Measurements from ENCODE around the gene HHIPL1.

The HHIPL1 gene

GRCh38 chr14:99683619-99684409, 38.9 kb downstream of the HHIPL1 start, which contains the start of gene CYP46A1:
Gene CYP46A1 (plus strand): TSS chr14:99684298. CDS start chr14:99684418, 120 bp downstream.
- peak within 1 kb of the TSS; percentile 93 for H3K4me3 ChIP-seq (ENCODE audit: low read depth, low read length)
- in situ Hi-C loops (cut with HindIII; ENCODE audit: low sequenced_read_pairs), result no loop called here
- DNase-seq (ENCODE audit: low read depth), result peak; percentile 98
- TF ChIP-seq, protein P1, sequence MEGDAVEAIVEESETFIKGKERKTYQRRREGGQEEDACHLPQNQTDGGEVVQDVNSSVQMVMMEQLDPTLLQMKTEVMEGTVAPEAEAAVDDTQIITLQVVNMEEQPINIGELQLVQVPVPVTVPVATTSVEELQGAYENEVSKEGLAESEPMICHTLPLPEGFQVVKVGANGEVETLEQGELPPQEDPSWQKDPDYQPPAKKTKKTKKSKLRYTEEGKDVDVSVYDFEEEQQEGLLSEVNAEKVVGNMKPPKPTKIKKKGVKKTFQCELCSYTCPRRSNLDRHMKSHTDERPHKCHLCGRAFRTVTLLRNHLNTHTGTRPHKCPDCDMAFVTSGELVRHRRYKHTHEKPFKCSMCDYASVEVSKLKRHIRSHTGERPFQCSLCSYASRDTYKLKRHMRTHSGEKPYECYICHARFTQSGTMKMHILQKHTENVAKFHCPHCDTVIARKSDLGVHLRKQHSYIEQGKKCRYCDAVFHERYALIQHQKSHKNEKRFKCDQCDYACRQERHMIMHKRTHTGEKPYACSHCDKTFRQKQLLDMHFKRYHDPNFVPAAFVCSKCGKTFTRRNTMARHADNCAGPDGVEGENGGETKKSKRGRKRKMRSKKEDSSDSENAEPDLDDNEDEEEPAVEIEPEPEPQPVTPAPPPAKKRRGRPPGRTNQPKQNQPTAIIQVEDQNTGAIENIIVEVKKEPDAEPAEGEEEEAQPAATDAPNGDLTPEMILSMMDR (IDR thresholded peaks at IDR 0.05; ENCODE audit: low read depth, low read length, missing control alignments), result no peak

GRCh38 chr14:99684410-99684934, 39.5 kb downstream of the HHIPL1 start:
- no peak for DNase-seq (ENCODE audit: low read depth)
- peak overlapping the region; percentile 46 for H3K4me3 ChIP-seq (ENCODE audit: low read depth, low read length)
- in situ Hi-C loops (cut with HindIII; ENCODE audit: low sequenced_read_pairs), result no loop called here
- TF ChIP-seq, protein P1 (IDR thresholded peaks at IDR 0.05; ENCODE audit: low read depth, low read length, missing control alignments), result no peak

DNA sequence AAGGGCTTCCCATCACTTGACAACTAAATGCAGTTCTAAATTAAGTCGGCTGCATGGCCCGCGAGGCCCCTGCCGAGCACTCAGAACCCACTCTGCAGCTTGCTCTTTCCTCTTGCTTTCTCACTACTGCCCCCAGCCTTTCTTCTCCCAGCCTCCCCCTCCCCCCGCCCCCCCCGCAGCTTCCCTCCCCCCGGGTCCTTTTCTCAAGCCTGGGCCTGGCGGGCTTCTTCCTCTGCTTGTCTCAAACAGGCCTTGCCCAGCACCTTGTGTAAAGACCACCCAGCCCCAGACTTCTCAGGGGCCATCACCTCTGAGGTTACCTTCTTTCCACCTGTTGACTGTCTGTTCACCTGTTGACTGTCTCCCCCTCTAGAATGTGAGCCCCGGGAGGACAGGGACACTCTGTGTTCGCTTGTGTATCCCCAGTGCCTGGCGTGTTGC, 40.2 kb downstream of the HHIPL1 start:
- TF ChIP-seq, protein P1 (IDR thresholded peaks at IDR 0.05; ENCODE audit: low read depth, low read length, missing control alignments), result no peak
- H3K4me3 ChIP-seq (ENCODE audit: low read depth, low read length), result no peak overlapping the region
- in situ Hi-C loops (cut with HindIII; ENCODE audit: low sequenced_read_pairs), result loop anchor here (5.0 kb wide), 1 partner anchor 37 kb away; no protein-coding TSS in a partner anchor
- DNase-seq (ENCODE audit: low read depth), result no peak

DNA sequence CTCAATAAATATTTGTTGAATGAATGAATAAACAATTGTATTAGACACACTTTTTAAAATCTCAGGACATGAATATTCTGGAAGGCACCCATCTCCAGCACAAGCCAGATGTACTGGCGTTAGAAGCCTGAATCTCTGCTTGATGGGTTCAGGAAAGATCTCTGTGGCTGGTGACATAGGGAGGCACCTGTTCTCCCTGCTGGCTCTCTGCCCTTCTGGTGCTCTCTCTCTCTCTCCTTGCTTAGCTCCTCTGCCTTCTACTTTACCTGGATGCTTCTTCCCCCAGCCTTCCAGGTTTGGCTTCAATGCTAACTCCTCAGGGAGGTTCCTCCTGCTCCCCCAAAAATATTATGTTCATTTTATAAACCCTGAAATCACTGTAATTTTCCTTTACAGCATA, 40.7 kb downstream of the HHIPL1 start:
- DNase-seq (ENCODE audit: low read depth), result no peak
- in situ Hi-C loops (cut with HindIII; ENCODE audit: low sequenced_read_pairs), result loop anchor here (5.0 kb wide), 1 partner anchor 37 kb away; no protein-coding TSS in a partner anchor

GRCh38 chr14:99686557-99687283, 41.8 kb downstream of the HHIPL1 start:
- DNase-seq (ENCODE audit: low read depth), result no peak
- no peak overlapping the region for H3K4me3 ChIP-seq (ENCODE audit: low read depth, low read length)
- in situ Hi-C loops (cut with HindIII; ENCODE audit: low sequenced_read_pairs), result loop anchor here (5.0 kb wide), 1 partner anchor 36 kb away; no protein-coding TSS in a partner anchor
- TF ChIP-seq, protein P1 (IDR thresholded peaks at IDR 0.05; ENCODE audit: low read depth, low read length, missing control alignments), result no peak

More for the DNA sequence above, 40.7 kb downstream of the HHIPL1 start:
- TF ChIP-seq, protein P1 (IDR thresholded peaks at IDR 0.05; ENCODE audit: low read depth, low read length, missing control alignments), result no peak
- H3K4me3 ChIP-seq (ENCODE audit: low read depth, low read length), result no peak overlapping the region
